GM12892 (cell line): ENCODE measurements around the gene CNDP2.

Source experiments
- POLR2A ChIP-seq: IDR thresholded peaks from 2 replicates; pipeline ENCODE4 v1.6.1; 2011; ENCODE audit warnings: low read depth, low read length, control low read depth
- POLR2AphosphoS5 ChIP-seq: IDR thresholded peaks from 2 replicates; pipeline ENCODE4 v1.6.1; 2011; ENCODE audit warnings: low read depth, low read length, control low read depth

- no peak for TF ChIP-seq POLR2A
- TF ChIP-seq POLR2AphosphoS5, result no peak
These were observed 20.4 kb downstream of the CNDP2 start for GRCh38 chr18:74516271-74517235.
